CD4-positive, alpha-beta memory T cell (primary cell): ENCODE results near the gene PROKR2. TPM values are rescaled to one million over a fixed set of nuclear protein-coding genes. Genes with fewer than 3 reads are reported as not detected.
A peak's percentile ranks its signal among the peaks of the same experiment; 100 is the strongest.

Experiments
- CTCF ChIA-PET: fragments of 350-600 bp; sonication (Branson Sonifier 250); formaldehyde crosslinking; loops from one replicate; lab custom pipeline; 2021; ENCODE audit warnings: inconsistent platforms; ENCODE audit not compliant: partially characterized antibody; lab: Charles Lee
- POLR2A ChIA-PET: fragments of 350-600 bp; sonication (Branson Sonifier 250); formaldehyde crosslinking; loops from one replicate; lab custom pipeline; 2021; ENCODE audit not compliant: partially characterized antibody; lab: Charles Lee
- DNase-seq, 5 donors: peaks; one replicate each; pipeline versions ENCODE4 v3.0.0 to v3.0.0-alpha.2; 2020 to 2022; ENCODE audit warnings: mixed read lengths in 1 of 5
- H3K27ac ChIP-seq: one replicate; pipeline ENCODE4 v1.7.0; 2013; ENCODE audit warnings: low read depth, low read length
- H3K27me3 ChIP-seq: 2 replicates; pipeline ENCODE4 v1.7.0; 2013; ENCODE audit warnings: mild to moderate bottlenecking, low read length, moderate library complexity; ENCODE audit not compliant: insufficient read depth
- H3K36me3 ChIP-seq: 2 replicates; pipeline ENCODE4 v1.7.0; 2013; ENCODE audit warnings: mild to moderate bottlenecking, low read length, moderate library complexity; ENCODE audit not compliant: insufficient read depth
- H3K4me1 ChIP-seq: 2 replicates; pipeline ENCODE4 v1.7.0; 2013; ENCODE audit warnings: mild to moderate bottlenecking, low read length, moderate library complexity; ENCODE audit not compliant: insufficient read depth
- H3K4me3 ChIP-seq, 2 donors: one replicate each; pipeline ENCODE4 v1.7.0; 2013; ENCODE audit warnings: low read length in 2 of 2, mild to moderate bottlenecking in 1 of 2
- H3K9me3 ChIP-seq, 2 donors: one replicate each; pipeline ENCODE4 v1.7.0; 2013; ENCODE audit warnings: low read length in 2 of 2, control low read depth in 1 of 2; ENCODE audit not compliant: control insufficient read depth in 1 of 2
- H3K27ac Mint-ChIP-seq, 7 donors: one replicate each; pipeline ENCODE4 v1.8.0; 2020 to 2021; ENCODE audit warnings: mixed read lengths in 7 of 7, mild to moderate bottlenecking in 6 of 7, inconsistent platforms in 3 of 7, moderate library complexity in 3 of 7
- H3K27me3 Mint-ChIP-seq, 2 donors: one replicate each; pipeline ENCODE4 v1.8.0; 2020 to 2021; ENCODE audit warnings: mixed read lengths in 2 of 2
- H3K36me3 Mint-ChIP-seq, 2 donors: one replicate each; pipeline ENCODE4 v1.8.0; 2020 to 2021; ENCODE audit warnings: mixed read lengths in 2 of 2, inconsistent platforms in 1 of 2, mild to moderate bottlenecking in 1 of 2
- H3K4me1 Mint-ChIP-seq, 4 donors: one replicate each; pipeline ENCODE4 v1.8.0; 2020 to 2021; ENCODE audit warnings: mixed read lengths in 4 of 4, mild to moderate bottlenecking in 1 of 4
- H3K4me3 Mint-ChIP-seq, 8 donors: one replicate each; pipeline ENCODE4 v1.8.0; 2020 to 2021; ENCODE audit warnings: mixed read lengths in 8 of 8, mild to moderate bottlenecking in 7 of 8, moderate library complexity in 6 of 8, inconsistent platforms in 3 of 8
- H3K9me3 Mint-ChIP-seq, 8 donors: one replicate each; pipeline ENCODE4 v1.8.0; 2020 to 2021; ENCODE audit warnings: mixed read lengths in 8 of 8, mild to moderate bottlenecking in 5 of 8, inconsistent platforms in 3 of 8, moderate library complexity in 1 of 8
- intact Hi-C: fragments of 100-400 bp; cut with micrococcal nuclease; formaldehyde crosslinking; loops from one replicate; pipeline ENCODE4 v1.15.1; 2023
- polyA plus RNA-seq, 2 donors: library from polyadenylated mRNA; unstranded; fragments of 300-500 nt; fragmentation: Illumina TruSeq; gene quantifications; one replicate each; pipeline ENCODE4 v1.2.3, GENCODE V29; 2021
- total RNA-seq, 2 experiments: library from RNA; stranded (reverse); gene quantifications; one replicate each; pipeline ENCODE4 v1.2.3, GENCODE V29; 2021

PROKR2 gene
- total and polyA plus RNA-seq, 4 experiments from 2014 or later = not detected

- Mint-ChIP-seq H3K27me3 (peaks cover 37 to 40% of the 10 kb centered on the region in 2 donors), H3K9me3 (peaks cover 0 to 12% (median 7%) of the 10 kb centered on the region in 8 donors), H3K27ac (no peak overlapping the region), H3K4me1 (peaks cover 0 to 9% (median 3%) of the 10 kb centered on the region in 4 donors), H3K4me3 (peak overlapping the region in 1 of 8 donors; percentile 34), H3K36me3 (peaks cover 0 to 4% of the 10 kb centered on the region in 2 donors)
- no peaks in the 10 kb centered on the region for H3K9me3 ChIP-seq
- CTCF ChIA-PET = no interaction called here
- no peaks in the 10 kb centered on the region for H3K27me3 ChIP-seq
- intact Hi-C loops = no loop called here
- H3K4me3 ChIP-seq = no peak overlapping the region
- no peak overlapping the region for H3K27ac ChIP-seq
- no peak for DNase-seq
- no peaks in the 10 kb centered on the region for H3K36me3 ChIP-seq
- no peaks in the 10 kb centered on the region for H3K4me1 ChIP-seq
- POLR2A ChIA-PET = no interaction called here
Observed at GRCh38 chr20:5315807-5316187, 957 bp downstream of the PROKR2 start.

GRCh38 chr20:5313916-5314315, 2.8 kb downstream of the PROKR2 start:
- Histone ChIP-seq H3K27ac (no peak overlapping the region), H3K4me3 (no peak overlapping the region), H3K27me3 (no peaks in the 10 kb centered on the region), H3K36me3 (no peaks in the 10 kb centered on the region), H3K4me1 (no peaks in the 10 kb centered on the region), H3K9me3 (peaks cover 0 to 4% of the 10 kb centered on the region in 2 donors)
- POLR2A ChIA-PET = no interaction called here
- Mint-ChIP-seq H3K9me3 (peaks cover 3 to 31% (median 25%) of the 10 kb centered on the region in 8 donors), H3K27ac (no peak overlapping the region), H3K27me3 (peaks cover 30 to 33% of the 10 kb centered on the region in 2 donors), H3K4me1 (peaks cover 0 to 9% (median 3%) of the 10 kb centered on the region in 4 donors), H3K4me3 (no peak overlapping the region), H3K36me3 (peaks cover 3 to 8% of the 10 kb centered on the region in 2 donors)
- CTCF ChIA-PET = no interaction called here
- intact Hi-C loops = no loop called here
- DNase-seq = no peak

GRCh38 chr20:5312518-5312917, 4.2 kb downstream of the PROKR2 start:
- H3K27ac Mint-ChIP-seq = no peak overlapping the region
- no peak overlapping the region for H3K27ac ChIP-seq
- POLR2A ChIA-PET = no interaction called here
- no peaks in the 10 kb centered on the region for H3K4me1 ChIP-seq
- peaks cover 3 to 45% (median 37%) of the 10 kb centered on the region in 8 donors for H3K9me3 Mint-ChIP-seq
- H3K27me3 Mint-ChIP-seq = peaks cover 18 to 22% of the 10 kb centered on the region in 2 donors
- no peak overlapping the region for H3K4me3 Mint-ChIP-seq
- no peaks in the 10 kb centered on the region for H3K36me3 ChIP-seq
- DNase-seq = no peak
- intact Hi-C loops = no loop called here
- peaks cover 3 to 8% of the 10 kb centered on the region in 2 donors for H3K36me3 Mint-ChIP-seq
- peaks cover 0 to 4% of the 10 kb centered on the region in 2 donors for H3K9me3 ChIP-seq
- peaks cover 0 to 6% (median 3%) of the 10 kb centered on the region in 4 donors for H3K4me1 Mint-ChIP-seq
- CTCF ChIA-PET = no interaction called here
- H3K4me3 ChIP-seq = no peak overlapping the region
- no peaks in the 10 kb centered on the region for H3K27me3 ChIP-seq

GRCh38 chr20:5309971-5310370, 6.8 kb downstream of the PROKR2 start:
- peaks cover 0 to 6% (median 0%) of the 10 kb centered on the region in 4 donors for H3K4me1 Mint-ChIP-seq
- Histone ChIP-seq H3K36me3 (no peaks in the 10 kb centered on the region), H3K4me1 (no peaks in the 10 kb centered on the region), H3K27me3 (no peaks in the 10 kb centered on the region), H3K4me3 (no peak overlapping the region), H3K27ac (no peak overlapping the region), H3K9me3 (peaks cover 0 to 4% of the 10 kb centered on the region in 2 donors)
- no peak for DNase-seq
- peaks cover 17% of the 10 kb centered on the region in 2 donors for H3K27me3 Mint-ChIP-seq
- intact Hi-C loops = no loop called here
- no peak overlapping the region for H3K4me3 Mint-ChIP-seq
- H3K36me3 Mint-ChIP-seq = peaks cover 3 to 12% of the 10 kb centered on the region in 2 donors
- CTCF ChIA-PET = no interaction called here
- H3K27ac Mint-ChIP-seq = no peak overlapping the region
- POLR2A ChIA-PET = no interaction called here
- H3K9me3 Mint-ChIP-seq = peaks cover 6 to 68% (median 52%) of the 10 kb centered on the region in 8 donors

- no peaks in the 10 kb centered on the region for H3K27me3 ChIP-seq
- H3K4me3 ChIP-seq = no peak overlapping the region
- H3K9me3 Mint-ChIP-seq = peaks cover 0 to 4% (median 0%) of the 10 kb centered on the region in 8 donors
- POLR2A ChIA-PET = no interaction called here
- H3K27ac Mint-ChIP-seq = no peak overlapping the region
- H3K4me3 Mint-ChIP-seq = no peak overlapping the region
- no peaks in the 10 kb centered on the region for H3K4me1 ChIP-seq
- no peaks in the 10 kb centered on the region for H3K9me3 ChIP-seq
- CTCF ChIA-PET = interaction anchor here (1.1 kb wide), 1 partner anchor 24 kb away, joined by 3 read pairs; no protein-coding TSS in a partner anchor
- no peak for DNase-seq
- H3K36me3 Mint-ChIP-seq = no peaks in the 10 kb centered on the region
- no peak overlapping the region for H3K27ac ChIP-seq
- peaks cover 0 to 7% (median 0%) of the 10 kb centered on the region in 4 donors for H3K4me1 Mint-ChIP-seq
- intact Hi-C loops = no loop called here
- no peaks in the 10 kb centered on the region for H3K36me3 ChIP-seq
- H3K27me3 Mint-ChIP-seq = peaks cover 13 to 26% of the 10 kb centered on the region in 2 donors
Observed at GRCh38 chr20:5298811-5299210, 17.9 kb downstream of the PROKR2 start.

- H3K9me3 ChIP-seq = no peaks in the 10 kb centered on the region
- Mint-ChIP-seq H3K36me3 (no peaks in the 10 kb centered on the region), H3K4me3 (no peak overlapping the region), H3K4me1 (peaks cover 0 to 7% (median 0%) of the 10 kb centered on the region in 4 donors), H3K27me3 (peaks cover 12 to 21% of the 10 kb centered on the region in 2 donors), H3K9me3 (no peaks in the 10 kb centered on the region), H3K27ac (no peak overlapping the region)
- no peak overlapping the region for H3K27ac ChIP-seq
- no peaks in the 10 kb centered on the region for H3K27me3 ChIP-seq
- CTCF ChIA-PET = no interaction called here
- intact Hi-C loops = no loop called here
- no peaks in the 10 kb centered on the region for H3K4me1 ChIP-seq
- H3K4me3 ChIP-seq = no peak overlapping the region
- DNase-seq = no peak
- POLR2A ChIA-PET = no interaction called here
- H3K36me3 ChIP-seq = no peaks in the 10 kb centered on the region
Observed at GRCh38 chr20:5297280-5298004, 19.3 kb downstream of the PROKR2 start.

- H3K27ac ChIP-seq = no peak overlapping the region
- H3K27ac Mint-ChIP-seq = no peak overlapping the region
- DNase-seq = no peak
- no peaks in the 10 kb centered on the region for H3K4me1 ChIP-seq
- peaks cover 0 to 4% (median under 1%) of the 10 kb centered on the region in 8 donors for H3K9me3 Mint-ChIP-seq
- peaks cover 12 to 15% of the 10 kb centered on the region in 2 donors for H3K27me3 Mint-ChIP-seq
- no peaks in the 10 kb centered on the region for H3K36me3 Mint-ChIP-seq
- ChIA-PET POLR2A (no interaction called here), CTCF (no interaction called here)
- no peak overlapping the region for H3K4me3 ChIP-seq
- no peaks in the 10 kb centered on the region for H3K4me1 Mint-ChIP-seq
- no peak overlapping the region for H3K4me3 Mint-ChIP-seq
- H3K36me3 ChIP-seq = no peaks in the 10 kb centered on the region
- H3K9me3 ChIP-seq = no peaks in the 10 kb centered on the region
- no peaks in the 10 kb centered on the region for H3K27me3 ChIP-seq
- intact Hi-C loops = no loop called here
Observed at GRCh38 chr20:5290596-5290995, 26.2 kb downstream of the PROKR2 start.
